CD4-positive, alpha-beta T cell treated with Interleukin-2 at 100 ng/mL for 4 hours (primary cell): ENCODE data around the gene ATP8B4.
"Not testable (repeated sequence)": the region's sequence is repeated elsewhere in the genome, so short reads cannot be mapped to it uniquely, and the experiment has no call there.

ENCODE experiments used
- DNase-seq: peaks from one replicate; pipeline ENCODE4 v3.0.0-alpha.2; 2020; ENCODE audit warnings: low spot score

The ATP8B4 gene

DNA sequence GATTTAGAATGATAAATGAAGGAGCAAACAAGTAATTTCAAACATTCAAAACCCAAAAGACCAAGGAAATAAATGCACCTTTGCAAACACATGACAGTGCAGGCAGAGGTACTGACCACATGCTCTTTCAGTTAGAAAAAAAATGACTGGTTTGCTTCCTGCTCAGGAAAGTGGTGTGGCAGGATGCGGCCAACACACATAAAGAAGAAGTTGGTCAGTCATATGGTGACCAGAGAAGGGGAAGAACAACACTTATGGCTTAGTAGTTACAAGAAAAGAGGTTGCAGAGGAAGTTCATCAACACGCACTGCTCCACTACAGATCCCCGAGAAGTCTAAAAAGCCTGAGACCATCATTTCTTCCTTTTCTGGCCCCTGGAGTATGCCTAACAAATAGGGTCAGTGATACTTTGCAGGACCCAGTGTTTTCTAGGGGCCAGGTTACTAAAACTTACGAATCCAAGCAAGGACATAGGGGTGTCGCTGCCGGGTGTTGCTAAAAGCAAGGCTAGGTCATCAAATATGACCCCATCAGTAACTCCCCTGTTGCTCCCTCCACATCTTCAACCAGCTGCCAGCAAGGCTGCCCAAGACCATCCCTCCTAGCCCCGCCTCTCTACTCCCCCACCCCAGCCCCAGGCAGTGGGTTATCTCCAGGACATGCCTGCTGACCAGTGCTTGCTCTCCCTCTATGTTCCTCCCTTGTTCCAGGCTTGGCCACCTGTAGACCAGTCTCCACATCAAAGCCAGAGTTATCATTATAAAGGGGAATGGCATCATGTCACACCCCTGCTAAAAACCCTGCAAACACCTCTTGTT, 11.2 kb downstream of the ATP8B4 start:
- no peak for DNase-seq

DNA sequence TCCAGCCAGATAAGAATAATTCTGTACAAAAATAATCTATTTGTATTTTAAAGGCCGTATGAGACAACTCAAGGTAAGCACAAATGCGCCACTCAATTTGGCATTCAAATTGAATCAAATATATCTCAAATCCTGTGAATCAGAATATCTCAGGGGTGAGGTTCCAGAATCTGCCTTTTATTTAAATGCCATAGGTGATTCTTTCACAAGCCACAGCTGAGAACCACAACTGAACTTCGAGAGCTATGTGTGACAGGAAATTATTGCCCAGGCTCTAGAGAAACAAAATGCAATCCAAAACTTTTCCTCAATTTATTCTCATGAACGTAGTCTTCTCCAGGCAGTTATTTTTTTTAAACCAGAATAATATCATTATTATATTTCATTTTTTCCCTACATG, 11.9 kb downstream of the ATP8B4 start:
- DNase-seq = no peak

DNA sequence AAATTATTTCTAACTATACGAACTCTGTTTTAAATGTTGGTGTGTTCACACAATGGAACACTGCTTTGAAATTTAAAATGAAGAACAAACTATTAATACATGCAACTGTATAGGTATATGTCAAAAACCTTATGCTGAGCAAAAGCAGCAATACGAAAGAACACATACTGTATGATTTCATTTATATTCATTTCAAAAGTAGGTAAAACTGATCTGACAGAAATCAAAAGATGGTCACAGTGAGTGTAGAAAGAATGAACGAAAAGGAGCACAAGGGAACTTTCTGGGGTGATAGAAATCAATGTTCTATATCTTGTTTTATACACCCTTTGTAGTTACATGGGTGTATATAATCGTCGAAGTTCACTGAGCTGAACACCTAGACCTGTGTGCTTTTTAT, 12.6 kb downstream of the ATP8B4 start:
- DNase-seq = no peak

DNA sequence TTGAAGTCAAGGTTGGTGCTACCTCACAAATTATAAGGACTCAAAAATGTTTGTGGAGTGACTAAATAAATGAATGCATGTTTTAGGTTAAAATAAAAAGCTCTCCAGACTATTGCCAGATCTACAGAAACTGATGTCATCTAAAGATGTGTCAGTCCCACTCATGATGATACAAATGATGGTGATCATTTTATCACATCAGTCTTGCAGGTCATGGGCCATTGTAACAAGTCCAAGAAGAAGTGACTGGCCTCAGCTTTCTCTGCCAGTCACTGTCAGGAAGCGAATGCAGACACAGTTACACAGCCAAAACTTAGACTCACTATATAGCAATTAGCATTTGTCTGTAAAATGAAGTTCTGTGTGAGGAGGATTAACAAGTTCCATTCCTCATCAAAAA, 18.5 kb downstream of the ATP8B4 start:
- DNase-seq = no peak

DNA sequence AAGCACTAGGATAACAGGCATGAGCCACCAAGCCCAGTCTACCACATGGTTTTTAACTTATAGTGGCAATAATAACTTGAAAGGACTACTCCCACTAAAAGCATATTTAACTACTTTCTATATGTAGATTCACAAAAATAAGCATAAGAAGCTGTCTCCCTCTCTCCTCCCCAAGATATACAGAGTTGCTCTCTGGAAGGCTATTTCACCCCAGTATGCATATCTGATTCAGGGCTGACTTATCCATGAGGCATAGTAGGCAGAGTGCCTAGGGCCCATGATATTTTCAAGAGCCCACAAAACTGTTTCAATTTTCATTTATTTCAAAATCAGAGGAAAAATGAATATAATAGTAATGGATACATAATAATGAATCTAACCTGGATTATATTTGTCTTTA, 20.5 kb downstream of the ATP8B4 start:
- DNase-seq = no peak

DNA sequence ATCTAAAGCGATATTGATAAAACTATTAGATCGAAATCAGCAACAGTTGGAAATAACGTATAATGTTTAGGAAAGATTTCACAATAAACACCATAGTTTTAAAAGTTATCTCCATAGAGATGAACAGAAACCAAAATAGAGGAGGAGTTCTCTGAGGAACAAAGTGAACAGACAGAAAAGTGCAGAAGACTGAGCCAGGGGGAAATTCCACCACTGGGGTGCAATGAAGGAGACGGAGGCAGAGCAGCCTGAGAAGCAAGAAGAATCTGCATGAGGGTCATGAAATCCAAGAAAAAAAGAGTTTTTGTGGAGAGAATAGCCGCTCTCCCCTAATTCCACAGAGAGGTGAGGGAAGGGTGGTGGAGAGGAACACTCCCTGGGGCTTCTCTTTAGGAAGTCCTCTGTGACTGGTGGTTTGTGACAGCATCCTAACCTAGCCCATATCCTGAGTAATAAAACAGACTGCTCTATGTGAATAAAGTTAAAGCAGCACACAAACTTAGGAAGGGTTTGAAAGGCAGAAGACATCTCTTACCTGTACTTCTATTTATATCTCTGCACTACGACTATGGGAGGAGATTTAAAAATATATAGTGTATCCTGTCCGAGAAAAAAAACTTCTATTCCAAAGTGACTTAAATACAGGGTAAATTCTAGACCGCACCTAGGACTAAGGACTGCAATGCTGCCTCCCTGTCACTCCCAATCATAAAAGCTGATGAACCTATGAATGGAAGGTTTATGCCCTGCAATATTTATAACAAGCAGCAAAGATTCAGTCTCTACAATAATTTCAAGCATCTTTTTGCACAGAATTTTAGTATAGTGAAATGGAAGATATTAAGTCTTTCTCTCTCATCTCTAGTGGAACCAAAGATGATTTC, 22.9 kb downstream of the ATP8B4 start:
- no peak for DNase-seq

DNA sequence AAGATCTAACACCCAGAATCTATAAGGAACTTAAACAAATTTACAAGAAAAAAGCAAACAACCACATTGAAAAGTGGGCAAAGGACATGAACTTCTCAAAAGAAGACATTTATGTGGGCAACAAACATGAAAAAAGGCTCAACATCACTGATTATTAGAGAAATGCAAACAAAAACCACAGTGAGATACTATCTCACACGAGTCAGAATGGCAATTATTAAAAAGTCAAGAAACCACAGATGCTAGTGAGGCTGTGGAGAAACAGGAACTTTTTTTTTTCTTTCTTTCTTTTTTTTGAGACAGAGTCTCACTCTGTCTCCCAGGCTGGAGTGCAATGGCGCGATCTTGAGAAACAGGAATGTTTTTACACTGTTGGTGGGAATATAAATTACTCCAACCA, 29.6 kb downstream of the ATP8B4 start:
- not testable (repeated sequence) for DNase-seq

DNA sequence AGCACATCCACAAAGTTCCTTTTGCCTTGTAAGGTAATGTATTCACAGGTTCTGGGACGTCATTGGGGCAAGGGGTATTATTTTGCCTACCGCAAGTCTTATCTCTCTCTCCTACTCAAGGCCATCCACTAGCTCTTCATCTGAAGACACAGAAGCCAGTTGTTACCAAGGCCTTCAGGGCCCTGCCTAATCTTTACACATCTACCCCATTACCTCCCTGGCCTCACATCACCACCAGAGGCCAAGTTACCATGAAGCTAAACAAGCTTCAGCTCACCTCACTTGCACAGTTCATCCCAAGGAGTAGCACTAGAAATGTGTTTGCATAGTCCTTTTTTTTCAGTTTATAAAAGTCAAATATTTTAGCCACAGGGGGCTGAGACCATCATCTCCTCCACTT, 34.1 kb downstream of the ATP8B4 start:
- DNase-seq = no peak

DNA sequence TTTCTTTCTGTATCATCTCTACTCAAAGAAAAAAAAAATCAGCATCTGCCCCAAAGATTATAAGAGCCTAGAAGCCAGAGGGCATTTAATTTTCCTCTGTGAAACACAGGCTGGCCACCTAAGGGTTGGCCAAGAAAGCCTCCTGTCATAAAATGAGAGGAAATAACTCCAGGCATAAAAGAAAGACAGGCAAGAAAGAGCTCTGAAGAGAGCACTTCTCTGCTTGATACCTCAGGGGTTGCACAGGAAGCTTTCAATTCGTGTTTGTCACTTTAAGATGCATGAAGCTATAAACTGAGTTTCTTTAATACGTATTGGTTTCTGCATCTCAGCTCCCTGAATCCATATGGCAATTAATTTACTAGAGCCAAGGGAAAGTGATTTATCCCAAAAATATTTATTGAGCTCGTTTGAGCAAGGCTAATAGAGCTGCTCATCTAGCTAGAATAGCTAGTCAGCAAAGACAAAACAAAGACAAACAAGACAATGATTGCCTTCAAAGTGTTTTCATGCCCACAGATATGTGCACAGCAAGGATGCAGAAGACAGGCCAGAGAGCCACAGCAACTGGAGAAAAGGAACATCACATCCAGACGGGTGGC, 35.5 kb downstream of the ATP8B4 start:
- DNase-seq = no peak

DNA sequence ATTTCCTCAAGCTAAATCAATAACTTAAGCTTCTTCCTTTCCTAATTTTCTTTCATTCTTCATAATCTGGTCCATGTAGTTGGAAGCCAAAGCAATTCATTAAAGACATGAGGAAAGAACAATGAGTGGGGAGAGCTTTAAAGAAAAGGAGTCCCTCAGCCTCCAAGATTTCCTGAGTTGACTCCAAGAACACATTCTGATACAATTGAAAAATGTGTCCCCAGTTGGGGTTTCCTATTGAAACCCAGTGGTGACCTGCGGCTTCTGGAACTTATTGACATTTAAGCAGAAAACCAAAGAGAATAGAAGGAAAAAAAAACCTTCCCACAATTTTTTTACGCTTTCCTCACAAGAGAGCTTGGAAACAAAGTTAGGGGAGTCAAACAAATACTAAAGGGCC, 37.0 kb downstream of the ATP8B4 start:
- DNase-seq = no peak

DNA sequence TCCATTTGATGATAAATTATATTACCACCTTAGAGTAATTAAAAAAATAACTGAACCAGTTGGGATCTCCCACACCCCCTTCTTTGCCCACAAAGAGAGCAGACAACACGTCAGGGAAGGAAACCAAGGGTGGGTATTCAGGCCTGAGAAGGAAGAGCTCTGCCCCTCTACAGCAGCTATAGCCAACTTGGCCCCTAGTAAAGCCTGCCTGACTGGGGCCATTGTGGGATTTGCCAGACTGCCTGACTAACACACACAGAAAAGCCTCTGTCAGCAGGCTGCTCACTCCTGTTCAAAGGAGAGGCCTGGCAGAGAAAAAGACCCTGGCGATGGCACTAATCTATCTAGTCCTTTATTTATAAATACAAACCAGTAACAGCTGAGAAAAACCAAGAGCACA, 41.4 kb downstream of the ATP8B4 start:
- no peak for DNase-seq

DNA sequence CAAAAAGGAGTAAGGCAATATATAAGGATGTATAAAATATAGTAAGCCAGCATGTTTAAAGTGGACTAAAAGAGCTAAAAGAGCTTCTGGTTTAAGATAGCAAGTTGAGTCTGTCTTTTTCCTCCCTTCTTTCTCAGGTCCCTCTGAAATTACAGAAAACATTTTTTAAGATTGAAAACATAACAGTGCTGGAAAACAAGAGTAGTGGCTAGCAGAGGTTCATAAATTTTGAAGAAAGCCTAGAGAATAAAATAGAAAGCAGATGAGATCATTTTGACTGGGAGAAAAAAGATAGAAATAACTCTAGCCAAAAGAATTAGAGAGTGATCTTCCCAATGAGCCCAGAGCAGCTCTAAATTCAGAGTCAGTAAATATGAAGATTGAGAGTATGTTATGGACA, 41.9 kb downstream of the ATP8B4 start:
- DNase-seq = no peak

DNA sequence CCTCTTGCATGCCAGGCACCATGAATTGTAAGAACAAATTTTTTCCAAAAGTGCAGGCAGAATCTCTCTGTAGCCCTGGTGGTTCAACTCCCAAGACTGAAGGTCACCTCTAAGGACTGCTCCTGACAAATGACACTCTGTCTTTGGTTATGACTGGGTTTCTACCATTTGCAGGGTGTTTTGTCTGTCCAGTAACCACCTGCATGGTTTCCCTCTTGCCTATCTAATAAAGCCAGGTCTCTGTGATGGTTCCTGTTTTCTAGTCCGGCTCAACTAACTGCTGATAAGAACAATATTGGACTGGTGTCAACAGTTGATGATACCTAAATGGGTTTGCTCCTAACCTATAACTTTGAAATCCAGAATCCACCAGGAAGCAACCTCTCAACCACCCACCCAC, 43.7 kb downstream of the ATP8B4 start:
- no peak for DNase-seq

DNA sequence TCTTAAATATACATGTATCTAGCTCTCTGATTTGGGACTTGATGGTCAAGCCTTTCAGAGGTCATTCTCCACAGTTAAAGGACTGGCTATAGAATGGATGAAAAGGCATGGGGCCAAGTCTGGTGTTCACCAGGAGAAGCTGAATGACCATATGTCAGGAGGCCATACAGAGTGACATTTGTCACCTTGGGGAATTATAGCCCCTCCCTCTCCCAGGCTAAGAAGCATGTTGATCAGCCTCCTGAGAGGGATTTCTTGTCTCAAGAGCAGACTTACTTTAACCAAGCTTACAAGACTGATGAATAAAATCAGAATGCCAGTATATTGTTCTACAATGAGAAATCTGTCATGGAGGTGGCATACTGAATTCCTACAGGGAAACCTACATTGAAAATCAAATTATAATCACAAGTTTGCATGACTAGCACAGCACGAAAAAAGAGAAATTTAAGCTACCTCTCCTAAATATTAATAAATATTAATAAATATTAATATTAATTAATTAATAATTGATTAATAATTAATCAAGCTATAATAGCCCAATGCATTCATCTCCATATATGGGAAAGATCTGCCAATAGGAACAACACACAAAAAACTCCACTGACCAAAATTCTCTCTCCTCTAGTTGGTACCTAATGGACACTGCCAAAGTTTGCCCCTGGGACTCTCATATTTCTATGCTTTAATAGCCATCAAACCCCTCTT, 47.3 kb downstream of the ATP8B4 start:
- DNase-seq = no peak

DNA sequence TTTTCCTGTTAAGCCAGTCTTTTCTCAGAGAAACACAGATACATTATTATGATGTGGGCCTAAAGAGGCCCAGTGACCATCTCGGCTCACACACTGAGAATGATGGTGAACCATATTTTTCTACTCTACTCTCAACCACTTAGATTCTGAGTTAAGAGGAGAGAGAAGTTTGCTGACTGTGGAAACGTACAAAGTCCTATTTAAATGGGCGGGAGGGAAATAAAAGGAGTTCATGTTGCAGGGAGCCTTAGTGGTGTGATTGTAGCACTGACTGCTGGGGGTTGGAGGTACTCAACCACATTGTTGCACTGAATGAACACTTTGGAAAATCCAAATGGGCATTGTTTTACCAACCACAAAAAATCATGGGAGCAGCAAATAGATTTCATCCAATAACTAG, 51.0 kb downstream of the ATP8B4 start:
- no peak for DNase-seq

DNA sequence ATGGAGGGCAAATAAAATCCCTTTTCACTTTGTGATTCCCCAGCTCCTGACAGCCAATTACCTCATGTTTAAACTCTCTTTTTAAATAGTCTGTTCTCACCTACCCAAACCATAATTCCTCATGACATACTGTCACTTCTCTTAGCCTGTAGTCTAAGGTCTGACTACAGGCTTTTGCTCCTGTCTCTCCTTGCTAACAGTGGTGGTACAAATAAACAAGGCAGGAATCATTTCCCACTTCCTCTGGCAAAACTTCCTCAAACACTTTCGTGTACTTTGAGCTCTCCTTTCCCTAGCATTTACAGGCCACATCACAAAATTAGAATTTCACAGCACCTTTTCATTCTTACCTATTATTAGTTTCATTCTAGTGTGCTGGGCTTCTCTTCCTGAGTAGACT, 51.8 kb downstream of the ATP8B4 start:
- DNase-seq = no peak

DNA sequence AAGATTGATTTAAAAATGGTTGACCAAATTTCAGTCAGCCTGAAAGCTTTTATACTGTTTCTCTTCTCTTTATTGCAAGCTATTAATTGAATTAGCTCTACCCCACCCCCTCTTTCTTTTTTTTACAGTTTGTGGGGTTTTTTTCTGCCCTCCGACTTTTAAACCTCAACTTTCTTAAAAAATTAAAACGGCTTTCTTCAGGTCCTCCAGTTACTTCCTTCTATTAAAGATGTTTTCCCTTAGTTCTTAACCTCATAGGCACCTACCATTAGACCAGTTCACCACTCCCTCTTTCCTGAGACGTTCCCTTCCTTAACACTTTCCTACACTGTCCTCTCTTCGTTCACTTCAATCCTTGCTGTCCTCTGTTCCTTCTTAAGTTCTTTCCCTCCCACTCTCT, 52.4 kb downstream of the ATP8B4 start:
- no peak for DNase-seq

DNA sequence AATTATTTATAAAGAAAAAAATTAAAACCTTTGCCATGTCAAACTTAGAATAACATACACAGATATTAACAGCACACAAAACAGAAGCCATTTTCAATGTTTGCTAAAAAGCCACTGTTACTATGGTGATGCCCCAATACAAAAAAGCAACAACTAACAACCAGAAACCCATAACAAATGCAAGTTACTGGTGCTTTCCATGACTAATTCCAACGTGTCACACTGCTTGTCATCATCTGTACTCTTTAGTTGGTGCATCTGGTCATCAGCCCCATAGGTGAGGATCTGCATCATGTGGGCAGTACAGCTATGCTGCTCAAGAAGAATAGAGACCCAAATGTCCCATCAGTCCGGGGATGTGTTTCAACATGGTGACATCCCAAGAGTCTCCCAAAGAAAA, 52.8 kb downstream of the ATP8B4 start:
- DNase-seq = peak; percentile 20

DNA sequence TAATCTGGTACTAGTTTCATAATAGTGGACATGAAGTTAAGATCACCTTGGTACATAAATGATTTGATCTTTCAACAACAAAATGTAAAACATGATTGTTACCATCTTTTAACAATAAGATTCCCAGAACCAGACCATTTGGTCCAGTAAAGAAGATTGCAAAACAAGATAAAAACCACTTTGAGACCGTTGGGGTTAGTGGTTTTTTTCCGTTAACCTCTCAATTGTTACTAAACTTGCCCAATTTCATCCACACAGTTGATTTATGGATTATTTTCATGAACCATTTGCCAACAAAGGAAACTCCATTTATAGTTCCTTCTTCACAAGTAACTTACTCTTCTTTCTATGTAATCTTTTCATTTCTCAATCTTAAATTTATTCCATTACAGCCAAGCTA, 53.8 kb downstream of the ATP8B4 start:
- DNase-seq = no peak

DNA sequence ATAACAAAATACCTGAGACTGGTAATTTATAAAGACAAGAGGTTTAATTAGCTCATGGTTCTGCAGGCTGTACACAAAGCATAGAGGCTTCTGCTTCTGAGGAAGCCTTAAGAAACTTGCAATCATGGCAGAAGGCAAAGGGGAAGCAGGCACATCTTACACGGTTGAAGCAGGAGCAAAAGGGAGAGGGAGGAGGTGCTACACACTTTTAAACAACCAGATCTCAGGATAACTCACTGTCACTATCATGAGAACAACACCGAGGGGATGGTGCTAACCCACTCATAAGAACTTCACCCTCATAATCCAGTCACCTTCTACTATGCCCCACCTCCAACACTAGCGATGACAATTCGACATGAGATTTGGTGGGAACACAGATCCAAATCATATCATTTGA, 54.4 kb downstream of the ATP8B4 start:
- DNase-seq = no peak

DNA sequence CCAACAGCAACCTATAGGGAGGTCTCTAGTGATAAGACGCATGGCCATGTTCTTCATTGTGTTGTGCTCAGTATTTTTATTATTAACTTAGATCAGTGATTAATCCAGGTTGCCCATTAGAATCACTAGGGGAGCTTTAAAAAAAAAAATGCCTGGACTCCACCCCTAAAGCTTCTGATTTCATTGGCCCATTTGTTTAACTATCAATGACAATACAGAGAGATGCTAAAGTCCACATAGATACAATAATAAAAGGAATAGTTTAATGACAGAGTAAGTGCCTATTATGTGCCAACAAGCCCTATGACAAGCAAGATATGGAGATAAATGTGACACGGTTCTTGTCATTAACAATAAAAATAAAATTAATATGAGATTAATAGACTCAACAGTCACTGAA, 55.8 kb downstream of the ATP8B4 start:
- no peak for DNase-seq

DNA sequence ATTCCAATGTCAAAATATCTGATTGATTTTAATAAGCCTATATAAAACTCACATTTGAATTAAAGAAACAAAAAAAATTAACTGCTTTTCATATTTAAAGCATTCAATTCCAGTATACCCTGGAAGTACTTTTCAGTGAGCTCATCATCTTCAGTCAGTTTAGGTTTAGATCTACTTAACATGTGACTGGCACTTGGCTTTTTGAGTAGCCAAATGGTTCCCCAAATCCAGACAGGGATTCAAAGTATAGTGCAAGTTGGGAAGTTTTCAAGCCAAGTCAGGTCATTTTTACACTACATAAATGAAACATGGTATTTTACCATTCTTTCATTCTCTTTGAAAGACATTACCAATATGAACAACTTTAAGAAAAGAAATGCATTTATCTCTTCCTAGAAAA, 57.5 kb downstream of the ATP8B4 start:
- no peak for DNase-seq
